Osteoblast (primary cell): ENCODE measurements around the gene TUBA4B. TPM values are rescaled to one million over a fixed set of nuclear protein-coding genes. Genes with fewer than 3 reads are reported as not detected.

Source experiments
- DNase-seq: peaks from one replicate; pipeline ENCODE4 v3.0.0; 2011; ENCODE audit warnings: low spot score, mixed read lengths; ENCODE audit not compliant: insufficient read length; ENCODE audit errors: missing footprints
- H2AFZ ChIP-seq: 2 replicates; pipeline ENCODE4 v1.6.0; 2011; ENCODE audit warnings: mild to moderate bottlenecking, low read length
- H3K27ac ChIP-seq: 2 replicates; pipeline ENCODE4 v1.5.1; 2011; ENCODE audit warnings: mild to moderate bottlenecking, low read depth, low read length, moderate library complexity
- H3K27me3 ChIP-seq: 2 replicates; pipeline ENCODE4 v1.6.0; 2012; ENCODE audit warnings: mild to moderate bottlenecking, control low read depth, inconsistent platforms, low read length, moderate library complexity; ENCODE audit not compliant: insufficient read depth
- H3K36me3 ChIP-seq: 2 replicates; pipeline ENCODE4 v1.5.1; 2011; ENCODE audit warnings: mild to moderate bottlenecking, low read length, control low read depth, moderate library complexity; ENCODE audit not compliant: insufficient read depth
- H3K4me1 ChIP-seq: 2 replicates; pipeline ENCODE4 v1.5.1; 2011; ENCODE audit warnings: mild to moderate bottlenecking, low read length, control low read depth, moderate library complexity; ENCODE audit not compliant: insufficient read depth
- H3K4me2 ChIP-seq: 2 replicates; pipeline ENCODE4 v1.6.0; 2011; ENCODE audit warnings: mild to moderate bottlenecking, low read length; ENCODE audit not compliant: insufficient read depth
- H3K4me3 ChIP-seq: fragments of 200-600 bp; sonication (generic); 3 replicates; pipeline ENCODE4 v1.5.1; 2012; ENCODE audit warnings: mild to moderate bottlenecking, low read length, inconsistent platforms; ENCODE audit not compliant: insufficient read depth
- H3K79me2 ChIP-seq: 2 replicates; pipeline ENCODE4 v1.6.0; 2012; ENCODE audit warnings: mild to moderate bottlenecking, low read length, control low read depth, inconsistent platforms; ENCODE audit not compliant: insufficient read depth
- H3K9me3 ChIP-seq: 2 replicates; pipeline ENCODE4 v1.5.1; 2011; ENCODE audit warnings: low read depth, low read length, control low read depth
- H4K20me1 ChIP-seq: 2 replicates; pipeline ENCODE4 v1.6.0; 2012; ENCODE audit warnings: mild to moderate bottlenecking, low read length, control low read depth; ENCODE audit not compliant: insufficient read depth
- total RNA-seq: library from RNA; depleted of rRNA; stranded (reverse); fragments of >200 nt; gene quantifications from 2 replicates; pipeline ENCODE4 v1.2.3, GENCODE V29; 2012
- TF ChIP-seq, protein P1 (sequence below): IDR thresholded peaks from 2 replicates; pipeline ENCODE4 v1.5.1; 2011; ENCODE audit warnings: mild to moderate bottlenecking, low read depth, low read length, moderate library complexity; ENCODE audit errors: extremely low read depth

TUBA4B gene
- total RNA-seq, 1 donor, result not detected

DNA sequence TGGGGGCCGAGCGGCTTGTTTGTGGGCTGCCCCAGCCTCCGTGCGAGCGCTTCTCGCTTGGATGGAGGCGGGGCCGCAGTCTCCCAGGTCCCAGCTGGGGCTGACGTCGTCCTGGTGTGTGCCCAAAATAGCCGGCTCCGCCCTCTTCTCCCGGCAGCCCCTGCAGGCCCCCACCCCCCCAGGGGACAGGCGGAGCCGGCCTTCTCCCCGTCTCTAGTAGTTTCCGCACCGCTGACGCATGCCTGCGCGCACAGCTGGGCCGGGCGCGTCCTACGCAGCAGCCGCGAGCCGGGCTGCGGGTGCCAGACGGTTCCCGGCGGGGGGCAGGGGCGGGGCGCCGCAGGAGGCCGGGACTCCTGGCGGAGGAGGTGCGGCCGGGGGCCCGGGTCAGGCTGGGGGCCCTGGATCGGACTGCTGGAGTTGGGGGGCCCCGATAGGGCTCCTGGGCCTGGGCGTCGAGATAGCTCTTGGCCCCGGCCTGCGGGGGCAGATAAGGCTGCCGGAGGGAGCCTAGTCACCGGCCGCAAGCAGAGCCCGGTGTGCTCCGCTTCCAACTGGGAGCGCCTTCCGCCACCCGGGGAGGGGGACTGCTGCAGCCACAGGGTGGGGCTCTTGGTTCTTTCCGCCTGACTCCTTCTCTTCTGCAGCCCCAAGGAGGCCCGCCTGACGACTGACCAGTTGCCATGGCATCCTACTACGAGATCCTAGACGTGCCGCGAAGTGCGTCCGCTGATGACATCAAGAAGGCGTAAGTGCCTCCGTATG lies 26.3 kb downstream of the TUBA4B start, which contains the start of gene DNAJB2:
Gene DNAJB2 (plus strand): TSS at position 216 of the 765 bp plus-strand sequence. CDS start 468 bp downstream, at position 684.
- Histone ChIP-seq H3K36me3 (peaks cover 28% of the 10 kb centered on the region), H2AFZ (peak within 1 kb of the TSS; percentile 40), H3K4me1 (peaks cover 31% of the 10 kb centered on the region), H4K20me1 (peaks cover 2% of the 10 kb centered on the region), H3K27me3 (no peaks in the 10 kb centered on the region), H3K4me3 (peak within 1 kb of the TSS; percentile 75), H3K79me2 (peaks cover 15% of the 10 kb centered on the region), H3K27ac (peak within 1 kb of the TSS; percentile 97), H3K4me2 (peak within 1 kb of the TSS; percentile 91), H3K9me3 (no peaks in the 10 kb centered on the region)
- TF ChIP-seq, protein P1, sequence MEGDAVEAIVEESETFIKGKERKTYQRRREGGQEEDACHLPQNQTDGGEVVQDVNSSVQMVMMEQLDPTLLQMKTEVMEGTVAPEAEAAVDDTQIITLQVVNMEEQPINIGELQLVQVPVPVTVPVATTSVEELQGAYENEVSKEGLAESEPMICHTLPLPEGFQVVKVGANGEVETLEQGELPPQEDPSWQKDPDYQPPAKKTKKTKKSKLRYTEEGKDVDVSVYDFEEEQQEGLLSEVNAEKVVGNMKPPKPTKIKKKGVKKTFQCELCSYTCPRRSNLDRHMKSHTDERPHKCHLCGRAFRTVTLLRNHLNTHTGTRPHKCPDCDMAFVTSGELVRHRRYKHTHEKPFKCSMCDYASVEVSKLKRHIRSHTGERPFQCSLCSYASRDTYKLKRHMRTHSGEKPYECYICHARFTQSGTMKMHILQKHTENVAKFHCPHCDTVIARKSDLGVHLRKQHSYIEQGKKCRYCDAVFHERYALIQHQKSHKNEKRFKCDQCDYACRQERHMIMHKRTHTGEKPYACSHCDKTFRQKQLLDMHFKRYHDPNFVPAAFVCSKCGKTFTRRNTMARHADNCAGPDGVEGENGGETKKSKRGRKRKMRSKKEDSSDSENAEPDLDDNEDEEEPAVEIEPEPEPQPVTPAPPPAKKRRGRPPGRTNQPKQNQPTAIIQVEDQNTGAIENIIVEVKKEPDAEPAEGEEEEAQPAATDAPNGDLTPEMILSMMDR, result peak; percentile 26
- DNase-seq, result peak; percentile 100

DNA sequence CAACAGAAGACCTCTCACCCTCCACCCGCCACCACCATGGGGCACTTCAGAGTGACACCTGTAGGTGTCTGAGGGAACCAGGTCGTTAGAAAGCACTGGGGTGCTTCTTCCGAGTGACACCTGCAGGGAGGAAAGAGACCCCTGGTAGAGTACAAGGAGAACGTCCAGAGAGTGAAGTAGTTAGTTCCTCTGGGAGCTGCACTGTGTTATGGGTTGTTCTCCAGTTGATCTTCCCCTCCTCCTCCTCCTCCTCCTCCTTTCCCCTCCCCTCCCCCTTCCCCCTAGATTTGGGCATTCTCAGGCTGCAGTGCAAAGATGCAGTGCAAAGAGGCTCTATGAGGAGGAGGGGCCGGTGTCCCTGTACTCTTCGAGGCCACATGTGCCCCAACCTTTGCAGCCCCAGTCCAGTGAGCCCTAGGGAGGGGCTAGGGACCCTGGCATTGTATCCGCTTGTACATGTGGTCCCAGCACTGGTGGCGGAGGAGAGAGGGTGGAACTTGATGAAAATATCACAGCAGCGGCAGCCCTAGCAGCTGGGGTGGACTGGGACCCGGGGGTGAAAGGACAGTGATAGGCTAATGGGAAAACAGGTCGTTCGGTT lies 27.0 kb downstream of the TUBA4B start:
- no peaks in the 10 kb centered on the region for H3K27me3 ChIP-seq
- H3K4me1 ChIP-seq, result peaks cover 24% of the 10 kb centered on the region
- H3K36me3 ChIP-seq, result peaks cover 34% of the 10 kb centered on the region
- TF ChIP-seq, protein P1, result peak; percentile 9
- peak overlapping the region; percentile 97 for H3K27ac ChIP-seq
- DNase-seq, result no peak
- H3K4me2 ChIP-seq, result peak overlapping the region; percentile 91
- no peaks in the 10 kb centered on the region for H3K9me3 ChIP-seq
- H3K79me2 ChIP-seq, result peaks cover 15% of the 10 kb centered on the region
- peak overlapping the region; percentile 75 for H3K4me3 ChIP-seq
- H2AFZ ChIP-seq, result peak overlapping the region; percentile 40
- H4K20me1 ChIP-seq, result peaks cover 7% of the 10 kb centered on the region

DNA sequence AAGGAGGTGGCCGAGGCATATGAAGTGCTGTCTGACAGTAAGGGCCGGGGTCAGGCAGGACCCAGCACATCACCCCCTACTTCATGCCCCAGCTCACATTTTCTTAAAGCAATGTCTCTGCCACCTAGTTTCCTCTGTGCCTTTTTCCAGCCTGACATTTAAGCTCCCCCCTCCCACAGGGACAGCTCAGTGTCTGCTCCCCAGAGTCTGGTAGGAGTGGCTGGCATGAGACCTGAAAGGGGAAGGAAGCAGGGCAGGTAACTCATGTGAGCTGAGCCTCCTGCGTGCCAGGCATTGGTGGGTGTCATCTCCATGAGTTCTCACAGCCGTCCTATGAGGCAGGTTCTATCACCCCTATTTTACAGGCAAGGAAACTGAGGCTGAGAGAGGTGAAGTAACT lies 27.6 kb downstream of the TUBA4B start:
- TF ChIP-seq, protein P1, result no peak
- H3K27me3 ChIP-seq, result no peaks in the 10 kb centered on the region
- H3K4me3 ChIP-seq, result no peak overlapping the region
- peak overlapping the region; percentile 91 for H3K4me2 ChIP-seq
- H3K27ac ChIP-seq, result peak overlapping the region; percentile 97
- peaks cover 15% of the 10 kb centered on the region for H3K79me2 ChIP-seq
- H3K36me3 ChIP-seq, result peaks cover 38% of the 10 kb centered on the region
- no peak for DNase-seq
- H3K4me1 ChIP-seq, result peaks cover 23% of the 10 kb centered on the region
- no peaks in the 10 kb centered on the region for H3K9me3 ChIP-seq
- no peak overlapping the region for H2AFZ ChIP-seq
- peaks cover 7% of the 10 kb centered on the region for H4K20me1 ChIP-seq

DNA sequence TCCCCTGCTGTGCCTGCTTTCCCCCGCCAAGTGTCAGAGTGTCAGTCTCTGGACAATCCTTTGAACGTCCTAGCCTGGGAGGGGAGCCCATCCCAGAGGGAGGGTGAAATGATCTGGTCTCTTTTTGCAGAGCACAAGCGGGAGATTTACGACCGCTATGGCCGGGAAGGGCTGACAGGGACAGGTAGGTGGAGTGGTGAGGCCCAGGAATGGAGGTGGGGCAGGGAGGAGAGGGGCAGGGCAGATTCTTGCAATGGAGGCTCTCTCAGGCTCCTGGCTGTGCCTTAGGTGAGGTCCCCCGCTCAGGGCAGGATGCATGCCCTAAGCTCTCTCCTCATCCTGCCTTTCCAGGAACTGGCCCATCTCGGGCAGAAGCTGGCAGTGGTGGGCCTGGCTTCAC lies 28.5 kb downstream of the TUBA4B start:
- H4K20me1 ChIP-seq, result peaks cover 7% of the 10 kb centered on the region
- peaks cover 28% of the 10 kb centered on the region for H3K4me1 ChIP-seq
- H2AFZ ChIP-seq, result no peak overlapping the region
- peaks cover 15% of the 10 kb centered on the region for H3K79me2 ChIP-seq
- H3K4me3 ChIP-seq, result no peak overlapping the region
- TF ChIP-seq, protein P1, result no peak
- H3K36me3 ChIP-seq, result peaks cover 38% of the 10 kb centered on the region
- no peak overlapping the region for H3K4me2 ChIP-seq
- no peaks in the 10 kb centered on the region for H3K27me3 ChIP-seq
- DNase-seq, result peak; percentile 65
- no peaks in the 10 kb centered on the region for H3K9me3 ChIP-seq
- H3K27ac ChIP-seq, result peak overlapping the region; percentile 7
